ENCODE measurements around the gene COMMD1.

DNA sequence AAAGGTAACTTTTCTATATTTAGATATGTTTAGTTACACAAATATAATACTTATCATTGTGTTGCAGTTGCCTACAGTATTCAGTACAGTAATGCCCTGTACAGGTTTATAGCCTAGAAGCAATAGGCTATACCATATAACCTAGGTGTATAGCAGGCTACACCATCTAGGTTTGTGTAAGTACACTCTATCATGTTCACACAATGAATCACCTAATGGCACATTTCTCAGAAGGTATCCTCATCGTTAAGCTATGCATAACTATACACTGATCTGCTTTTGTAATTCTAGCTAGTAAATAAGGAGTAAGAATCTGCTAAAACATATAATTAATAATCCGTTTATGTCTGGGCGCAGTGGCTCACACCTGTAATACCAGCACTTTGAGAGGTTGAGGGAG, 102.1 kb downstream of the COMMD1 start:
- TF ChIP-seq, protein P1, sequence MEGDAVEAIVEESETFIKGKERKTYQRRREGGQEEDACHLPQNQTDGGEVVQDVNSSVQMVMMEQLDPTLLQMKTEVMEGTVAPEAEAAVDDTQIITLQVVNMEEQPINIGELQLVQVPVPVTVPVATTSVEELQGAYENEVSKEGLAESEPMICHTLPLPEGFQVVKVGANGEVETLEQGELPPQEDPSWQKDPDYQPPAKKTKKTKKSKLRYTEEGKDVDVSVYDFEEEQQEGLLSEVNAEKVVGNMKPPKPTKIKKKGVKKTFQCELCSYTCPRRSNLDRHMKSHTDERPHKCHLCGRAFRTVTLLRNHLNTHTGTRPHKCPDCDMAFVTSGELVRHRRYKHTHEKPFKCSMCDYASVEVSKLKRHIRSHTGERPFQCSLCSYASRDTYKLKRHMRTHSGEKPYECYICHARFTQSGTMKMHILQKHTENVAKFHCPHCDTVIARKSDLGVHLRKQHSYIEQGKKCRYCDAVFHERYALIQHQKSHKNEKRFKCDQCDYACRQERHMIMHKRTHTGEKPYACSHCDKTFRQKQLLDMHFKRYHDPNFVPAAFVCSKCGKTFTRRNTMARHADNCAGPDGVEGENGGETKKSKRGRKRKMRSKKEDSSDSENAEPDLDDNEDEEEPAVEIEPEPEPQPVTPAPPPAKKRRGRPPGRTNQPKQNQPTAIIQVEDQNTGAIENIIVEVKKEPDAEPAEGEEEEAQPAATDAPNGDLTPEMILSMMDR (IDR thresholded peaks at IDR 0.05) = no peak
- TF ChIP-seq POLR2AphosphoS5 (IDR thresholded peaks at IDR 0.05; ENCODE audit: insufficient read depth in 1 of 2, low read depth in 1 of 2) = no peak
- TF ChIP-seq POLR2A (IDR thresholded peaks at IDR 0.05) = no peak

Measured in vagina (tissue), 2 donors.